ENCODE results near the gene MTUS2. TPM values are rescaled to one million over a fixed set of nuclear protein-coding genes. Genes with fewer than 3 reads are reported as not detected.
A peak's percentile ranks its signal among the peaks of the same experiment; 100 is the strongest.

The MTUS2 gene
- total and polyA plus RNA-seq, 2 experiments from 2014 or later: 3.0 to 4.3 TPM

DNA sequence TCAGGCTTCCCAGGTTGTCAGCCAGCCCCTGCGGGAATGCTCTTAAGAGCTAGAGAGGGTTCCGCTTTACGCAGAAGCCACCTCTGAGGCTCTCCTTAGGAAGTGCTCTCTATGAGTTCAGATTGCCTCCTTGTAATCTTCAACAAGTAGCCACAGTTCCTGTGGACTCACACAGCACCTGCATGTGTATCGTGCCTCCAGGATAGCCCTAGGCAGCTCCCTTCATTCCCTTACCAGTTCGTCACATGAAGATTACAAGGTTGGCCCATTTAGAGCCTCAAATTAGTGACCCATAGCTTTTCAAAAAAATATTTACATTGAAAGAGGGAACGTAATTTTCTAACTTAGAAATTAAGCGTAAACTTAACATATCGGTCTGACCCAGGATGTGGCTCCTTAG, 284.3 kb downstream of the MTUS2 start:
- no peaks in the 10 kb centered on the region for H3K4me1 ChIP-seq (ENCODE audit: insufficient read depth)
- no peaks in the 10 kb centered on the region for H3K9me3 ChIP-seq (ENCODE audit: low read depth)
- H3K4me2 ChIP-seq: no peak overlapping the region
- H2AFZ ChIP-seq: no peak overlapping the region
- no peak overlapping the region for H3K27ac ChIP-seq
- TF ChIP-seq EZH2phosphoT487 (IDR thresholded peaks at IDR 0.05; ENCODE audit: low read depth, severe bottlenecking, unreplicated experiment) (no peak), CTCF (IDR thresholded peaks at IDR 0.05; ENCODE audit: poor library complexity) (no peak), EZH2 (IDR thresholded peaks at IDR 0.05; ENCODE audit: borderline replicate concordance) (no peak)
- H3K79me2 ChIP-seq: no peaks in the 10 kb centered on the region
- H4K20me1 ChIP-seq (ENCODE audit: insufficient read depth, poor library complexity, severe bottlenecking): no peaks in the 10 kb centered on the region
- H3K27me3 ChIP-seq: no peaks in the 10 kb centered on the region
- H3K4me3 ChIP-seq: no peak overlapping the region
- no peaks in the 10 kb centered on the region for H3K9me2 ChIP-seq (replicated peaks; ENCODE audit: insufficient read depth)
- no peaks in the 10 kb centered on the region for H3K36me3 ChIP-seq (replicated peaks; ENCODE audit: insufficient read depth, low read depth)
- 80% methylated on average over 8 of the region's 8 CpGs for WGBS (ENCODE audit: low lambda C conversion rate, missing lambda C conversion rate)
- no peak for DNase-seq (ENCODE audit: low spot score)

DNA sequence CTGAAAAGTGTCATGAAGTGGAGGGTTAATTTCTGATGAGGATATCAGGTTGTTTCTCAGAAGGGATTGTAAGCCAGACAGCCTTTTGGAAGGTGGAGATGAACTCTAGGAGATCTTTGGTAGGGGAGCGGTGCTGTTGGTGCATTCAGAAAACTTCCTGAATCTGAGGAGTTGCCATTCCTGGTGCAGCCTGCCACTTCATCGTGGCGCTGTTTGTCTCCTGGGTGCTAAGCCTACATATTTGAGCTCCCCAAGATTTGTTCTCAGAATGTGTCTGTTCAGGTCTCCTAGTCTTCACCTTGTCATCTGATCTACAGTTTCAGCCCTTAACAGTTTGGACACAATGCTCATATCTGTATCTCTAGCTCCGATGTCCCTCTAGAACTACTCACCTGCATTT, 285.6 kb downstream of the MTUS2 start:
- H4K20me1 ChIP-seq (ENCODE audit: insufficient read depth, poor library complexity, severe bottlenecking): no peaks in the 10 kb centered on the region
- no peak overlapping the region for H3K4me2 ChIP-seq
- no peaks in the 10 kb centered on the region for H3K27me3 ChIP-seq
- no peaks in the 10 kb centered on the region for H3K36me3 ChIP-seq (replicated peaks; ENCODE audit: insufficient read depth, low read depth)
- 43% methylated on average over 4 of the region's 4 CpGs for WGBS (ENCODE audit: low lambda C conversion rate, missing lambda C conversion rate)
- no peak overlapping the region for H3K4me3 ChIP-seq
- no peaks in the 10 kb centered on the region for H3K9me2 ChIP-seq (replicated peaks; ENCODE audit: insufficient read depth)
- no peak overlapping the region for H3K27ac ChIP-seq
- DNase-seq (ENCODE audit: low spot score): peak; percentile 3
- H3K4me1 ChIP-seq (ENCODE audit: insufficient read depth): no peaks in the 10 kb centered on the region
- TF ChIP-seq EZH2 (IDR thresholded peaks at IDR 0.05; ENCODE audit: borderline replicate concordance) (no peak), CTCF (IDR thresholded peaks at IDR 0.05; ENCODE audit: poor library complexity) (peak; percentile 13)
- H2AFZ ChIP-seq: no peak overlapping the region
- H3K79me2 ChIP-seq: no peaks in the 10 kb centered on the region
- no peaks in the 10 kb centered on the region for H3K9me3 ChIP-seq (ENCODE audit: low read depth)

DNA sequence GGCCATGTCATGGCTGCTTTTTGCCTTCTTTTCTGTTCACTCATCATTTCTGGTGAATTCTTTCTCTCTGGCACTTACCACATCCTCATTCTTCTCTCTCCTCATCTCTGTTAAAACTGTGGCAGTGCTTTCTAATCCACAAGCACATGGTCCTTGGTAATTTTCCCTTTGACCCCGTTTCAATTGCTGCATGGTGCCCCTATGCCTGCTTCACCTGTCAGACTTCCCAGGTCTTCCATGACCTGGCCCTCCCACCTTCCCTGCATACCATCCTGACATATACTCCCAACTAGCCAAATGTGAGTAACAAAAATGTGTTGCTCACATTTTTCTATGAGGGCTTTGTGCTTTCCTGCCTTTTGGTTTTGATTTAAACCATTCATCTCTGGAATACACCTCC, 286.5 kb downstream of the MTUS2 start:
- Histone ChIP-seq H3K4me2 (no peak overlapping the region), H3K4me3 (no peak overlapping the region), H3K4me1 (ENCODE audit: insufficient read depth) (no peaks in the 10 kb centered on the region), H3K9me3 (ENCODE audit: low read depth) (no peaks in the 10 kb centered on the region), H3K27me3 (no peaks in the 10 kb centered on the region), H3K9me2 (replicated peaks; ENCODE audit: insufficient read depth) (no peaks in the 10 kb centered on the region), H3K36me3 (replicated peaks; ENCODE audit: insufficient read depth, low read depth) (no peaks in the 10 kb centered on the region), H3K27ac (no peak overlapping the region), H2AFZ (no peak overlapping the region), H3K79me2 (no peaks in the 10 kb centered on the region), H4K20me1 (ENCODE audit: insufficient read depth, poor library complexity, severe bottlenecking) (no peaks in the 10 kb centered on the region)
- no peak for DNase-seq (ENCODE audit: low spot score)
- TF ChIP-seq CTCF (IDR thresholded peaks at IDR 0.05; ENCODE audit: poor library complexity) (no peak), EZH2 (IDR thresholded peaks at IDR 0.05; ENCODE audit: borderline replicate concordance) (no peak), EZH2phosphoT487 (IDR thresholded peaks at IDR 0.05; ENCODE audit: low read depth, severe bottlenecking, unreplicated experiment) (no peak)
- 67% methylated on average over 1 of the region's 1 CpG for whole genome bisulfite sequencing (ENCODE audit: low lambda C conversion rate, missing lambda C conversion rate)

Measured in hepatocyte (in vitro differentiated cells).